T-helper 9 cell (primary cell): ENCODE measurements around the gene EHBP1.
"Not testable (repeated sequence)": the region's sequence is repeated elsewhere in the genome, so short reads cannot be mapped to it uniquely, and the experiment has no call there.

ENCODE experiments used
- DNase-seq: peaks from one replicate; pipeline ENCODE4 v3.0.0-alpha.2; 2020

EHBP1 gene

GRCh38 chr2:63053889-63054602 lies 348.5 kb downstream of the EHBP1 start:
- no peak for DNase-seq

DNA sequence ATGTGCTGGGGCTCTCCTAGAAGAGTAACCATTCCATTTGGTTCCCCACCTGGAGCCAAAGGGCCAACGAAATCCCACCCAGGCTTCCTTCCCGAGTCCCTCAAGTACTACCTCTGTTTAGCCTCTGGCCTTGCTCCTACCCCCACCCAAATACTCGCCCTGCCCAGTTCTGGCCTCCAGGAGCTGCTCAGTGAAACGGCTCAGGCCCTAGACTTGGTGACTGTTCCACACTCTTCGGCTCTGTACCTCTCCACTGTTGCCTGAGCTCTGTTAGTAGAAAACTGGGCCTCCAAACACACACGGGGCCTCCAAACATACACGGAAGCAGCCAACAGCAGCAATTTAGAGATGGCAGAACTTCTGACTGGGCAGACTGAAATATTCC lies 349.3 kb downstream of the EHBP1 start:
- DNase-seq = no peak

DNA sequence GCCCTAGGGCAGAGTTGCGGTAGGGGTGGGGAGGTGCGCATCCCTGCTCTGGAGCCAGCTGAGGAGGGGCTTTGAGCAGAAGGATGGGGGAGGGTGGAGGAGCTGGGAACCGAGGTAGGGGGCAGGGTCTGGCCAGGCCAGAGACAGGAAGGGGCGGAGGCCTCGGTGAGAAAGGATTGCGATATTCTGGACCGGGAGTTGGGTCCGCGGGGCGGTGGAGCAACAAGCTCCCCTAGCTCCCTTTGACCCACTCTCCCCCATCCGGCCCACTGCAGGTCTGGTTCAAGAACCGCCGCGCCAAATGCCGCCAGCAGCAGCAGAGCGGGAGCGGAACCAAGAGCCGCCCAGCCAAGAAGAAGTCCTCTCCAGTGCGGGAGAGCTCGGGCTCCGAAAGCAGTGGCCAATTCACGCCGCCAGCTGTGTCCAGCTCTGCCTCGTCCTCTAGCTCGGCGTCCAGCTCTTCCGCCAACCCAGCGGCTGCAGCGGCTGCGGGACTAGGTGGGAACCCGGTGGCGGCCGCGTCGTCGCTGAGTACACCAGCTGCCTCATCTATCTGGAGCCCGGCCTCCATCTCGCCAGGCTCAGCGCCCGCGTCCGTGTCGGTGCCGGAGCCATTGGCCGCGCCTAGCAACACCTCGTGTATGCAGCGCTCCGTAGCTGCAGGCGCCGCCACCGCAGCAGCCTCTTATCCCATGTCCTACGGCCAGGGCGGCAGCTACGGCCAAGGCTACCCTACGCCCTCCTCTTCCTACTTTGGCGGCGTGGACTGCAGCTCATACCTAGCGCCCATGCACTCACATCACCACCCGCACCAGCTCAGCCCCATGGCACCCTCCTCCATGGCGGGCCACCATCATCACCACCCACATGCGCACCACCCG lies 350.0 kb downstream of the EHBP1 start:
- DNase-seq = no peak

DNA sequence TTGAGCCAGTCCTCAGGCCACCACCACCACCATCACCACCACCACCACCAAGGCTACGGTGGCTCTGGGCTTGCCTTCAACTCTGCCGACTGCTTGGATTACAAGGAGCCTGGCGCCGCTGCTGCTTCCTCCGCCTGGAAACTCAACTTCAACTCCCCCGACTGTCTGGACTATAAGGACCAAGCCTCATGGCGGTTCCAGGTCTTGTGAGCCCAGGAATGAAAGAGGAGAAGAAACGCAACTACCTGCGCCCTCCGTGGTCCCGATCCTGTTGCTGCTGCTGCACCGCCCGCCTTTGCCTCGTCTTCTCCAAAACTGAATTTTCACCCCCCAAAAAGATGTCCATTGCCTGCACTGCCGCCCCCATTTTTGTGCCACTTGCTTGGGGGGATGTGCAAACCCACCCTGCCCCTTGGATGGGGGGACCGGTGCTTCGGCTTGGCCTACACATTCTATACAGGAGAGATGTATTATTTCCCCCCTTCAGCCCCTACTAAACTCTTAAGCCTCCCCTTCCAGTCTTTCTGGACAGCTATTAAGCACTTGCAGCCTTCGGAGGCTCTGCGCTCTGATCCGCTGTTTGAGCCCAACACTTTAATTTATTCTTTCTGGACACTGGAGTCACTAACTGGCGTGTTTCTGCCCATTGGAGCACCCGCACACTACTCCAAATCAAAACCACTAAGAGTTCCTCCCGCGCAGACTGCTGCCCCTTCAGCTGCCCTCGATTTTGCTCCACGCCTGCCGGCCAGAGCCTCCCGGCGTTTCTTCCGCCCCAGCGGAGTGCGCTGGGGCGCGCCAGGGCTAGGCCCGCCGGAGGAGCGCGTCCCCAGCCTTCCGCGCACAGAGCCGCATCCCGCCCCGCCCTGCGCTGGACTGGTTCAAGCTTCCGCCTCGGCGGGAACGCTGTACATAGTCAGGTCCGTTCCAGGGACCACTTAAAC lies 350.9 kb downstream of the EHBP1 start:
- no peak for DNase-seq

GRCh38 chr2:63057249-63058143 lies 352.0 kb downstream of the EHBP1 start:
- DNase-seq = no peak

- DNase-seq = no peak
Measured at GRCh38 chr2:63058144-63058920, 352.8 kb downstream of the EHBP1 start.

DNA sequence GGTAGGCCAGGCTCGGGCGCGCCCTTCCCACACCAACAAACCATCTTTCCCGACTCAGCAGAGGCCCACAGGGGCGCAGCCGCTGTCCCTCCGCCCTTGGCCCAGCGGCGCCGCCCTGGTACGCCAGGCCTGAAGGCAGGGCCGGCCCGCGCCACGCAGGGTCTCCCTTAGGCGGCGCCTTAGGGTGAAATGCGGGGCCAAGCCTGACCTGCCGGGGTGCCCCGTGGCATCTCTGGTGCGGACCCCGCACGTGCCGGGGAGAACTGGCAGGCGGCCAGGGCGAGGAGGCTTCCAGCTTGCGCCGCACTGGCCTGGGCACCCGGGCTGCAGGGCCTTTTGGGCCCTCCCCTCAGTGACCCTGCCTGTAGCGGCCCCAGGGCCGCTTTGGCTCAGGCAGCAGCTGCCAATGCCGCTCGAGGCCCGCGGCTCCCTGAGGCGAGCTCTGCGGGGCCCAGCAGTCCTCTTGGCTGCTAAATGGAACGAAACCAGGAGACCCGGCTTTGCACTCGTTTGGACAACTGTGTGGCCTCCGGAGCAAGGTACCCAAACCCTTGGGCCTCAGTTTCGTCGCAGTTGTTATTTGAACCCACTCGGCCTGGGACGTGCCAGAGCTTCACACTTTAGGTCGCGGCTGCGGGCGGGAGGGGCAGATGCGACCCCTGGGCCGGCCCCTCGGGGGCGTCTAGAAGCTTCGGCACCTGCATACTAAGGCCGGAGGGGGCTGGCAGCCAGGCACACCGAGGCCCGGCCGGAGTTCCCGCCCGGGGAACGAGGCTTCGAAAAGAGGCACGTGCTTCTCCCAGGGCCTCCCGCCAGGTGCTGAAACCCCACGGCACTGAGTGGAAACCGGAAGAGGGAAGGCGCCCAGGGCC lies 353.6 kb downstream of the EHBP1 start:
- no peak for DNase-seq

DNA sequence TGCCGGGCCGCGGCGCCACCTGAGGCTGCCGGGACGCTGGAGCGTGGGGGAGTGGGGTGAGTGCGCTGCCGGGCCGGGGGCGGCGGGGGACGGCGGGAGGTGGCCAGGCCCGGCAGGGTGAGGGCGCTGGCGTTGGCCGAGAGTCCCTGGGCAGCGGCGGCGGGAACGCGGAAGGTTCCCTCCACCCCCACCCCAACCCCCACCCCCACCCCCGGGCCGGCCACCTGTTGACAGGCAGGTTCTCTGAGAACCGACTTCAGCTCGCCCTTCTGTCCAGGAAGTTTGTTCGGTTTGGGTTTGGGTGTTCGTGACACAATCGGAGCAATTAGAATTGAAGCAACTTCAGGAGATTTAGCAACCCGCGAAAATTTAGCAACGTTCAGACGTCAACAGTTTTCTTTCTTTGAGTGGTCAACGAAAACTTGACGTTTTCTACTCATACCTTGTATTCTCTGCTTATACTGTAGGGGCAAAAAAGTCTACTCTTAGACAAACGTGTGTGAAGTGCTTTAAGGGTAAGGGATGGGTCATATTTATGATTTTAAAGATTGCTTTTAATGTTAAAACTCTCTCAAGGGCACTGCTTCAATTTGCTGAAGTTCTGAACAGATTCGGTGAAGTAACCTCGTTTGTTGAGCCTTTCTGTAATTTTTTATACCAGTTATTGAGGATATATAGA lies 354.4 kb downstream of the EHBP1 start:
- DNase-seq = no peak

- DNase-seq = no peak
Measured at GRCh38 chr2:63060472-63060991, 355.0 kb downstream of the EHBP1 start.

DNA sequence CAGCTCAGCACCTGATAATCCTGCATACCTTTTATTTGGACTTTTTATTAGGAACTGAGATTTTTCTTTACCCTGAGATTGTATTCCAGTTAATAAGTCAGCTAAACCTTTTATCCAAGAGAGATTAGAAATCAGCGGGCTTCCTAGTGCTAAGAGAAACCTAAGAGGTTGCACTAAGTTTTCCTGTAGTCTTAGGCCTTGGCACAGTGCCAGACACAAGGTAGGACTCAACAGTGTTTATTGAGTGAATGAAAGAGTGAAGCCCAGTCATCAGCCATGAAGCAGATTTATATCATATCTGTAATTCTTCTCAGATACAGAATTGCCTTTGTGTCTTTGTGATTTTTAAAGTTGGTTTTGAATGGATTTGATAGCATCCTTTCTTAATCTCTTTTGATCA lies 358.7 kb downstream of the EHBP1 start:
- no peak for DNase-seq

- no peak for DNase-seq
Measured at GRCh38 chr2:63064661-63065060, 359.1 kb downstream of the EHBP1 start.

DNA sequence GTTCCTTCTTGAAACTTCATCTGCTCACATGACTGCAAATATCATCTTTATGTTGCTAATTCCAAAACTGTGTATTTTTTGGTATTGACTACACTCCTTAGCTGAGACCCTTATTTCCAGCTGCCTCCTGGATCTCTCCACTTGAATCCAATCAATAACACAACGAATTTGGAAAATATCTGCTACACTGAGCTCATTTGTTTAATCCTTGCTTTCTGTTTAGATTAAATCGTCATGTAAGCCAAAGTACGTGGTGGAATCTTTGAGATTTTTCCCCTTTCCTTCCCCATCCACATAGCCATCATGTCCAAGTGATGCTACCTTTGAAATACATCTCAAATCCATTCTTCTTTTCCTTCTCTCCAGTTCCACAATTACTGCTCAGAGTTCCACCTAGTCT lies 360.8 kb downstream of the EHBP1 start:
- no peak for DNase-seq

GRCh38 chr2:63066838-63067237 lies 361.3 kb downstream of the EHBP1 start:
- no peak for DNase-seq

- no peak for DNase-seq
Measured at GRCh38 chr2:63071664-63072063, 366.2 kb downstream of the EHBP1 start.

DNA sequence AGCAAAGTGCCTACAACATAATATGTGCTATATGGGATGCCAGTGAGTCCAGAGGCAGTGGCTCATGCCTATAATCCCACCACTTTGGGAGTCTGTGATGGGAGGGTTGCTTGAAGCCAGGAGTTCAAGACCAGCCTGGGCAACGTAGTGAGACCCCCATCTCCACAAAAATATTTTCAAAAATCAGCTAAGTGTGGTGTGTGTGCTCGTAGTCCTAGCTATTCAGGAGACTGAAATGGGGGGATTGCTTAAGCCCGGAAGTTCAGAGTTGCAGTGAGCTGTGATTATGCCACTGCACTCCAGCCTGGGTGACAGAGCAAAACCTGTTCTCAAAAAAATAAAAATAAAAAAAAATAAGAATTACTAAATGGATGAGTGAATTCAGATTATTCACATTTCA lies 368.5 kb downstream of the EHBP1 start:
- DNase-seq = no peak

- not testable (repeated sequence) for DNase-seq
Measured at GRCh38 chr2:63074399-63074798, 368.9 kb downstream of the EHBP1 start.

DNA sequence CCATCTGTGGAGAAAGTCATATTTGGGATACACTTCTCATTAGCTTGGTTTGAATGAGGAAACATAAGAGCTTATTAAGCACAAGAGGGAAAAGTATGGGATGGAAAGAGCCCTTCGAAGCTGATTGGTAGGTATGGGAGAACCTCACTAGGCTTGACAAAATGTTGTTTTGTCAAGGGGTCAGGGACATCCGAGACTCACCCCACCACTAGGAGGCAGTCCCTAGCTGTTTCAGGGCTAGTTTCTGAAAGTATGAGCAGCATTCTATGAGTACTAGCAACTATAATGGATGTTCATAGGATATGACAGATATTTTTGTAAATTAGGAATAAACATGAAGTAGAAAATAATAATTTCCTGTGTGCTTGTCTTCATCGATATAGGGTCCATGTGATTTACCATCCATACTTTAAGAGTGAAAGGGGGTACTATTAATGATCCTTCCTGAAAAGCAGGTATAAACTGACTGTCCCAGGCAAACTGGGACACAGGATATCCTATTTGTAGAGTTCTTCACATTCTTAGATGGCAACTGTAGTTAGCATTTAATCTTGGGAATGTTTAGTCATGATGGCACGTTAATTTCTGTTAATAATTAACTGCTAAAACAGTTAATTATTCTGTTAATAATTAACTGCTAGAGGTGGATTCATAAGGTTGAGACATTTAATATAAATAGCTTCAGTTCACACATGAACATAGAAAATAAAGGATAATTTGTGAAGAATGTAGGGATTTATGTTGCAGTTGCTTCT lies 373.5 kb downstream of the EHBP1 start:
- DNase-seq = no peak

DNA sequence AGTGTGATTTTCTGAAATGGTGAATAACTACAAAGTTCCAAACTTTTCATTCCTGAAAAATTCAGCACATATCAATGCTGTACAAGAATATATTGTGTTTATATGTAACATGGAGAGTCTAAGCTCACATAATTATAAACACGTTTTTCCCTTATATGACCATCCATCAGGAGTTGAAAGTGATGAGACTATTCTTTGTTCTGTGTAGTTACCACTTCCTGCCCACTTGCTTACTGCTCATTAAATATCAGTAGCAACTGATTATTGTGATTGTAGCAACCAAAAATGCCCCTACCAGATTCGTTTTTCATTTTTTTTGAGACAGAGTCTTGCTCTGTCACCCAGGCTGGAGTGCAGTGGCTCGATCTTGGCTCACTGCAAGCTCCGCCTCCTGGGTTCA lies 375.9 kb downstream of the EHBP1 start:
- DNase-seq = no peak

- no peak for DNase-seq
Measured at GRCh38 chr2:63086687-63087086, 381.2 kb downstream of the EHBP1 start.
